Right ventricle myocardium inferior (tissue), 1 donor: ENCODE results near the gene EPC2. TPM values are rescaled to one million over a fixed set of nuclear protein-coding genes. Genes with fewer than 3 reads are reported as not detected.

Experiments
- ATAC-seq: fragments of 200-7000 bp; cut with Tn5 transposase; one replicate; pipeline ENCODE4 v1.9.1; 2020; ENCODE audit warnings: mild to moderate bottlenecking, moderate library complexity
- DNase-seq: peaks from one replicate; pipeline ENCODE4 v3.0.0; 2021; ENCODE audit errors: missing footprints
- intact Hi-C: fragments of 100-400 bp; cut with DNase I; formaldehyde crosslinking; loops from one replicate; pipeline ENCODE4 v1.11.0; 2022
- total RNA-seq: library from RNA; stranded (reverse); fragmentation: NEBNext Ultra II Directional; extraction: Animal tissue kit (Norgen Biotek cat#: 25700); gene quantifications from one replicate; pipeline ENCODE4 v1.2.1, GENCODE V29; 2021
- donor health status: DM: no; HTN: yes; CAD: no; lungs with severe emphysema.

Gene EPC2
- total RNA-seq, 1 donor from 2014 or later: 18.6 TPM

GRCh38 chr2:148701039-148701438 lies 56.5 kb downstream of the EPC2 start:
- no peak for ATAC-seq
- intact Hi-C loops: no loop called here
- no peak for DNase-seq

- DNase-seq (no peak), ATAC-seq (no peak)
- intact Hi-C loops: no loop called here
These were observed 57.3 kb downstream of the EPC2 start for GRCh38 chr2:148701877-148702276.

- DNase-seq (no peak), ATAC-seq (no peak)
- intact Hi-C loops: no loop called here
These were observed 57.9 kb downstream of the EPC2 start for GRCh38 chr2:148702475-148702874.

GRCh38 chr2:148704247-148704646 lies 59.7 kb downstream of the EPC2 start:
- no peak for ATAC-seq
- intact Hi-C loops: no loop called here
- no peak for DNase-seq

- no peak for DNase-seq
These were observed 71.9 kb downstream of the EPC2 start for GRCh38 chr2:148716378-148716920.

GRCh38 chr2:148718039-148718438 lies 73.5 kb downstream of the EPC2 start:
- ATAC-seq (no peak), DNase-seq (no peak)
- intact Hi-C loops: no loop called here

More at GRCh38 chr2:148716378-148716920, 71.9 kb downstream of the EPC2 start:
- intact Hi-C loops: no loop called here
- ATAC-seq: no peak

- ATAC-seq (no peak), DNase-seq (no peak)
- intact Hi-C loops: no loop called here
These were observed 74.7 kb downstream of the EPC2 start for GRCh38 chr2:148719195-148719749.

GRCh38 chr2:148719941-148720436 lies 75.4 kb downstream of the EPC2 start:
- intact Hi-C loops: no loop called here
- ATAC-seq: peak; percentile 62
- DNase-seq: no peak

- DNase-seq (peak; percentile 48), ATAC-seq (peak; percentile 67)
- intact Hi-C loops: no loop called here
These were observed 76.0 kb downstream of the EPC2 start for GRCh38 chr2:148720501-148721001.

GRCh38 chr2:148721520-148721931 lies 77.0 kb downstream of the EPC2 start:
- intact Hi-C loops: no loop called here
- ATAC-seq (no peak), DNase-seq (no peak)

GRCh38 chr2:148721991-148722777 lies 77.6 kb downstream of the EPC2 start:
- ATAC-seq (no peak), DNase-seq (no peak)
- intact Hi-C loops: no loop called here

- ATAC-seq (no peak), DNase-seq (no peak)
- intact Hi-C loops: no loop called here
These were observed 81.0 kb downstream of the EPC2 start for GRCh38 chr2:148725564-148725963.

- DNase-seq (no peak), ATAC-seq (no peak)
- intact Hi-C loops: no loop called here
These were observed 81.7 kb downstream of the EPC2 start for GRCh38 chr2:148726228-148726627.

- ATAC-seq: no peak
- intact Hi-C loops: no loop called here
- no peak for DNase-seq
These were observed 85.5 kb downstream of the EPC2 start for GRCh38 chr2:148730085-148730484.

- intact Hi-C loops: no loop called here
- DNase-seq (no peak), ATAC-seq (no peak)
These were observed 93.2 kb downstream of the EPC2 start for GRCh38 chr2:148737742-148738141.

- DNase-seq: no peak
- ATAC-seq: no peak
- intact Hi-C loops: no loop called here
These were observed 95.0 kb downstream of the EPC2 start for GRCh38 chr2:148739454-148740105.

- DNase-seq (no peak), ATAC-seq (no peak)
- intact Hi-C loops: no loop called here
These were observed 97.8 kb downstream of the EPC2 start for GRCh38 chr2:148742373-148742772.

GRCh38 chr2:148745151-148745851 lies 100.8 kb downstream of the EPC2 start:
- no peak for DNase-seq
- intact Hi-C loops: no loop called here
- ATAC-seq: no peak

GRCh38 chr2:148746973-148747372 lies 102.4 kb downstream of the EPC2 start:
- intact Hi-C loops: no loop called here
- DNase-seq: no peak
- no peak for ATAC-seq
